CD4-positive, alpha-beta T cell treated with Interleukin-21 for 1 hour (primary cell): ENCODE measurements around the gene DUSP7.

ENCODE experiments used
- DNase-seq: peaks from one replicate; pipeline ENCODE4 v3.0.0-alpha.2; 2020

The DUSP7 gene

GRCh38 chr3:52024765-52025452, 31.5 kb downstream of the DUSP7 start:
- DNase-seq, result no peak

GRCh38 chr3:52023860-52024764, 32.3 kb downstream of the DUSP7 start:
- DNase-seq, result no peak

- no peak for DNase-seq
Measured at GRCh38 chr3:52023101-52023770, 33.1 kb downstream of the DUSP7 start.

GRCh38 chr3:52022323-52023100, 33.9 kb downstream of the DUSP7 start:
- no peak for DNase-seq

GRCh38 chr3:52021489-52022268, 34.7 kb downstream of the DUSP7 start:
- no peak for DNase-seq

GRCh38 chr3:52020796-52021195, 35.6 kb downstream of the DUSP7 start:
- no peak for DNase-seq

GRCh38 chr3:52019352-52020080, 36.9 kb downstream of the DUSP7 start:
- DNase-seq, result no peak

GRCh38 chr3:52018319-52019000, 37.9 kb downstream of the DUSP7 start:
- no peak for DNase-seq

- no peak for DNase-seq
Measured at GRCh38 chr3:52017586-52017985, 38.8 kb downstream of the DUSP7 start.

- no peak for DNase-seq
Measured at GRCh38 chr3:52015438-52016228, 40.7 kb downstream of the DUSP7 start.

GRCh38 chr3:52014613-52015012, 41.8 kb downstream of the DUSP7 start:
- DNase-seq, result no peak

- no peak for DNase-seq
Measured at GRCh38 chr3:52013802-52014598, 42.4 kb downstream of the DUSP7 start.

- DNase-seq, result no peak
Measured at GRCh38 chr3:52012699-52013098, 43.7 kb downstream of the DUSP7 start.

GRCh38 chr3:52010431-52010830, 45.9 kb downstream of the DUSP7 start:
- no peak for DNase-seq

- no peak for DNase-seq
Measured at GRCh38 chr3:52007291-52007690, 49.1 kb downstream of the DUSP7 start.

GRCh38 chr3:52006820-52007133, 49.6 kb downstream of the DUSP7 start:
- DNase-seq, result no peak

GRCh38 chr3:52006017-52006819, 50.2 kb downstream of the DUSP7 start:
- no peak for DNase-seq

GRCh38 chr3:52005571-52005986, 50.8 kb downstream of the DUSP7 start:
- no peak for DNase-seq
